Measurements from ENCODE around the gene HAUS6. TPM values are rescaled to one million over a fixed set of nuclear protein-coding genes. Genes with fewer than 3 reads are reported as not detected.

The HAUS6 gene
- total and polyA plus RNA-seq, 2 of the 13 experiments (the other 11 are each of a cell fraction or from before 2014, with no cell fraction given): 9.8 to 31.1 TPM

DNA sequence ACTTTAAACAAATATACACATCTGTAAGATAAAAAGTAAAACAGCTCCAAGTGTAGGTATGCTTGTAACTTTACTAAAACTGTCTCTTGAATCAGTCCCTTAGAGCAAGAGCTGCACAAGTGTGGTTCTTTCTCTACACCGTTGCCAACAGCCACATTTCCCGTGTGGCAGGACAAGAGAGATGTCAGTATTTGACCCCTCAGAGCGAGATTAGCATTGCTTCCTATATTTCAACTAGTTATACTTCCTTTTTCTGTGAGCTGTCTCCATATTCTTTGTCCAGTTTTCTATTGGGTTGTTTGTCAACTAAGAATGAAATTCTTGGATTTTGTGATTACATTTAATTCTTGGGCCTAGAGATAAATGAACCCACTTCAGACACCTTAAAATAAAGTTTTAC is 16.5 kb upstream of the HAUS6 start:
- 83% methylated on average over 3 of the region's 3 CpGs for WGBS (ENCODE audit: low lambda C conversion rate)
- Histone ChIP-seq H3K4me3 (replicated peaks in 1 of 3; ENCODE audit: insufficient read depth in 1 of 3, low read depth in 2 of 3, low read length in 3 of 3) (no peak overlapping the region), H3K4me1 (ENCODE audit: insufficient read depth, low read length) (peaks cover 92% of the 10 kb centered on the region), H3K27me3 (ENCODE audit: control insufficient read depth in 1 of 2, insufficient read depth in 2 of 2, low read length in 2 of 2) (no peaks in the 10 kb centered on the region), H3K9ac (ENCODE audit: insufficient read depth, low read depth, low read length) (no peak overlapping the region), H3K9me3 (ENCODE audit: low read length) (no peaks in the 10 kb centered on the region), H3K4me2 (ENCODE audit: low read depth, low read length) (no peak overlapping the region), H3K27ac (ENCODE audit: extremely low read length, insufficient read depth, low read length) (peak overlapping the region; percentile 8), H4K20me1 (ENCODE audit: insufficient read depth, low read length) (peaks cover 52% of the 10 kb centered on the region), H2AFZ (ENCODE audit: low read length) (no peak overlapping the region), H3K79me2 (ENCODE audit: insufficient read depth, low read length) (peaks cover 22% of the 10 kb centered on the region), H3K36me3 (replicated peaks in 1 of 2; ENCODE audit: control insufficient read depth in 1 of 2, insufficient read depth in 2 of 2, low read length in 2 of 2) (peaks cover 27 to 87% of the 10 kb centered on the region in 2 experiments)
- in situ Hi-C loops (cut with HindIII; ENCODE audit: extremely low pct_ligation_motif_present, low pct_unique_long_range_greater_than_20kb): no loop called here
- TF ChIP-seq ZNF121 (CRISPR knock-in tag; IDR thresholded peaks at IDR 0.05): no peak
- TF ChIP-seq RBFOX2 (IDR thresholded peaks at IDR 0.05; ENCODE audit: low read depth, low read length): peak; percentile 45
- TF ChIP-seq, protein P1, sequence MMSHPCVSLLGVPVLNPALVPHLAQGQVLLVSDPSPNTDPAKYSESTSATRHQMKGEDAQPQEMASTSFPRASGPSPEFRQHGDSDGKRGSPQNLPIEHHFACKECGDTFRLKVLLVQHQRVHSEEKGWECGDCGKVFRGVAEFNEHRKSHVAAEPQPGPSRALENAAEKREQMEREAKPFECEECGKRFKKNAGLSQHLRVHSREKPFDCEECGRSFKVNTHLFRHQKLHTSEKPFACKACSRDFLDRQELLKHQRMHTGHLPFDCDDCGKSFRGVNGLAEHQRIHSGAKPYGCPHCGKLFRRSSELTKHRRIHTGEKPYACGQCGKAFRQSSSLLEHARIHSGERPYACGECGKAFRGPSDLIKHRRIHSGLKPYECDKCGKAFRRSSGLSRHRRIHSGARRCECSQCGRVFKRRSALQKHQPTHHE (CRISPR knock-in tag; IDR thresholded peaks at IDR 0.05; ENCODE audit: borderline replicate concordance): no peak
- TF ChIP-seq, protein P2, sequence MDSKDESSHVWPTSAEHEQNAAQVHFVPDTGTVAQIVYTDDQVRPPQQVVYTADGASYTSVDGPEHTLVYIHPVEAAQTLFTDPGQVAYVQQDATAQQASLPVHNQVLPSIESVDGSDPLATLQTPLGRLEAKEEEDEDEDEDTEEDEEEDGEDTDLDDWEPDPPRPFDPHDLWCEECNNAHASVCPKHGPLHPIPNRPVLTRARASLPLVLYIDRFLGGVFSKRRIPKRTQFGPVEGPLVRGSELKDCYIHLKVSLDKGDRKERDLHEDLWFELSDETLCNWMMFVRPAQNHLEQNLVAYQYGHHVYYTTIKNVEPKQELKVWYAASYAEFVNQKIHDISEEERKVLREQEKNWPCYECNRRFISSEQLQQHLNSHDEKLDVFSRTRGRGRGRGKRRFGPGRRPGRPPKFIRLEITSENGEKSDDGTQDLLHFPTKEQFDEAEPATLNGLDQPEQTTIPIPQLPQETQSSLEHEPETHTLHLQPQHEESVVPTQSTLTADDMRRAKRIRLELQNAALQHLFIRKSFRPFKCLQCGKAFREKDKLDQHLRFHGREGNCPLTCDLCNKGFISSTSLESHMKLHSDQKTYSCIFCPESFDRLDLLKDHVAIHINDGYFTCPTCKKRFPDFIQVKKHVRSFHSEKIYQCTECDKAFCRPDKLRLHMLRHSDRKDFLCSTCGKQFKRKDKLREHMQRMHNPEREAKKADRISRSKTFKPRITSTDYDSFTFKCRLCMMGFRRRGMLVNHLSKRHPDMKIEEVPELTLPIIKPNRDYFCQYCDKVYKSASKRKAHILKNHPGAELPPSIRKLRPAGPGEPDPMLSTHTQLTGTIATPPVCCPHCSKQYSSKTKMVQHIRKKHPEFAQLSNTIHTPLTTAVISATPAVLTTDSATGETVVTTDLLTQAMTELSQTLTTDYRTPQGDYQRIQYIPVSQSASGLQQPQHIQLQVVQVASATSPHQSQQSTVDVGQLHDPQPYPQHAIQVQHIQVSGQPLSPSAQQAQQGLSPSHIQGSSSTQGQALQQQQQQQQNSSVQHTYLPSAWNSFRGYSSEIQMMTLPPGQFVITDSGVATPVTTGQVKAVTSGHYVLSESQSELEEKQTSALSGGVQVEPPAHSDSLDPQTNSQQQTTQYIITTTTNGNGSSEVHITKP (CRISPR knock-in tag; IDR thresholded peaks at IDR 0.05; ENCODE audit: low read depth): no peak
- no peak for TF ChIP-seq ELF1 (CRISPR knock-in tag; IDR thresholded peaks at IDR 0.05)
- TF ChIP-seq PAF1 (CRISPR knock-in tag; IDR thresholded peaks at IDR 0.05): 0 out of 2 replicates have a peak, but pooled peaks have one; percentile 13
- TF ChIP-seq ZSCAN12 (CRISPR knock-in tag; IDR thresholded peaks at IDR 0.05): no peak
- CTCF ChIA-PET (ENCODE audit: low intra/inter-chr PET ratio, low total read pairs): no interaction called here
- POLR2A ChIA-PET: interaction anchor here (1.4 kb wide), 1 partner anchor 36 kb away, joined by 4 read pairs; no protein-coding TSS in a partner anchor
- intact Hi-C loops (cut with micrococcal nuclease; ENCODE audit: unreplicated experiment): no loop called here
- DNase-seq (ENCODE audit: low spot score): no peak
- ATAC-seq: no peak
- no peak for FAIRE-seq
- BruUV-seq (replicated peaks): no TSS peak

Data from HepG2 (cell line).